HL-60 (cell line): ENCODE data around the gene AGAP1.

Experiments
- DNase-seq, 2 experiments: peaks; one replicate each; pipeline ENCODE4 v3.0.0-alpha.2; 2010 to 2020; ENCODE audit warnings: low read depth in 1 of 2, low spot score in 1 of 2
- H3K27ac ChIP-seq: fragments of 250-450 bp; sonication (Bioruptor Pico); replicated peaks from 2 replicates; pipeline ENCODE4 v1.5.1; 2020; ENCODE audit warnings: mild to moderate bottlenecking, moderate library complexity
- H3K27me3 ChIP-seq: fragments of 250-450 bp; sonication (Bioruptor Pico); 2 replicates; pipeline ENCODE4 v1.5.1; 2021; ENCODE audit warnings: mild to moderate bottlenecking, moderate library complexity; ENCODE audit not compliant: insufficient read depth, poor library complexity, severe bottlenecking
- H3K4me3 ChIP-seq: replicated peaks from 2 replicates; pipeline ENCODE4 v1.5.1; 2011; ENCODE audit warnings: mild to moderate bottlenecking, control low read depth, low read length; ENCODE audit not compliant: insufficient read depth
- GABPA ChIP-seq: IDR thresholded peaks from 2 replicates; pipeline ENCODE4 v1.6.1; 2012; ENCODE audit warnings: low read depth
- POLR2AphosphoS5 ChIP-seq: IDR thresholded peaks from 2 replicates; pipeline ENCODE4 v1.6.1; 2012; ENCODE audit warnings: low read depth
- SPI1 ChIP-seq: IDR thresholded peaks from 2 replicates; pipeline ENCODE4 v1.6.1; 2012; ENCODE audit warnings: low read depth, mild to moderate bottlenecking, borderline replicate concordance
- TF ChIP-seq, protein P1 (sequence below): IDR thresholded peaks from 2 replicates; pipeline ENCODE4 v1.6.1; 2012; ENCODE audit warnings: low read depth; ENCODE audit not compliant: insufficient replicate concordance
- TF ChIP-seq, protein P2 (sequence below): IDR thresholded peaks from one replicate; pipeline ENCODE4 v1.5.1; 2011; ENCODE audit warnings: low read length, control low read depth, inconsistent platforms; ENCODE audit not compliant: insufficient read depth

Gene AGAP1

DNA sequence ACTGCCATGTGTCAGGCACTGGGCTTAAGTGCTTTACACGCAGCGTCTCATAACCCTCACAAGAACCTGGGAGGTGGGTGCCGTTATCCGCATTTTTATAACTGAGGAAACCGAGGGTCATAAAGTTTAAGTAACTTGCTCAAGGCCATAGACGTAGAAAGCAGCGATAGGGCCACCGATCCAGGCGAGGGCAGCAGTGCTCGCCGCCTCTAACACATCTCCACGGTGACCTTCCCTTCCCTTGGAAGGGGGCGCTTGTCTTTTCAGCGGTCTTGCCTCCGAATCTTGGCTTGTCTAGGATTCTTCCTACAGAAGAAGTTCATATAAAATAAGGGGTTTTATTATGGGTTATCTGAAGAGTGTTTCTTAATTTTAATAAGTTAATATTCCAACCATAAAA is 487.8 kb downstream of the AGAP1 start:
- Histone ChIP-seq H3K27ac (no peak overlapping the region), H3K4me3 (no peak overlapping the region), H3K27me3 (no peaks in the 10 kb centered on the region)
- TF ChIP-seq GABPA: no peak
- TF ChIP-seq, protein P1, sequence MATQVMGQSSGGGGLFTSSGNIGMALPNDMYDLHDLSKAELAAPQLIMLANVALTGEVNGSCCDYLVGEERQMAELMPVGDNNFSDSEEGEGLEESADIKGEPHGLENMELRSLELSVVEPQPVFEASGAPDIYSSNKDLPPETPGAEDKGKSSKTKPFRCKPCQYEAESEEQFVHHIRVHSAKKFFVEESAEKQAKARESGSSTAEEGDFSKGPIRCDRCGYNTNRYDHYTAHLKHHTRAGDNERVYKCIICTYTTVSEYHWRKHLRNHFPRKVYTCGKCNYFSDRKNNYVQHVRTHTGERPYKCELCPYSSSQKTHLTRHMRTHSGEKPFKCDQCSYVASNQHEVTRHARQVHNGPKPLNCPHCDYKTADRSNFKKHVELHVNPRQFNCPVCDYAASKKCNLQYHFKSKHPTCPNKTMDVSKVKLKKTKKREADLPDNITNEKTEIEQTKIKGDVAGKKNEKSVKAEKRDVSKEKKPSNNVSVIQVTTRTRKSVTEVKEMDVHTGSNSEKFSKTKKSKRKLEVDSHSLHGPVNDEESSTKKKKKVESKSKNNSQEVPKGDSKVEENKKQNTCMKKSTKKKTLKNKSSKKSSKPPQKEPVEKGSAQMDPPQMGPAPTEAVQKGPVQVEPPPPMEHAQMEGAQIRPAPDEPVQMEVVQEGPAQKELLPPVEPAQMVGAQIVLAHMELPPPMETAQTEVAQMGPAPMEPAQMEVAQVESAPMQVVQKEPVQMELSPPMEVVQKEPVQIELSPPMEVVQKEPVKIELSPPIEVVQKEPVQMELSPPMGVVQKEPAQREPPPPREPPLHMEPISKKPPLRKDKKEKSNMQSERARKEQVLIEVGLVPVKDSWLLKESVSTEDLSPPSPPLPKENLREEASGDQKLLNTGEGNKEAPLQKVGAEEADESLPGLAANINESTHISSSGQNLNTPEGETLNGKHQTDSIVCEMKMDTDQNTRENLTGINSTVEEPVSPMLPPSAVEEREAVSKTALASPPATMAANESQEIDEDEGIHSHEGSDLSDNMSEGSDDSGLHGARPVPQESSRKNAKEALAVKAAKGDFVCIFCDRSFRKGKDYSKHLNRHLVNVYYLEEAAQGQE: no peak
- no peak for TF ChIP-seq SPI1
- no peak for TF ChIP-seq POLR2AphosphoS5
- DNase-seq: no peak

DNA sequence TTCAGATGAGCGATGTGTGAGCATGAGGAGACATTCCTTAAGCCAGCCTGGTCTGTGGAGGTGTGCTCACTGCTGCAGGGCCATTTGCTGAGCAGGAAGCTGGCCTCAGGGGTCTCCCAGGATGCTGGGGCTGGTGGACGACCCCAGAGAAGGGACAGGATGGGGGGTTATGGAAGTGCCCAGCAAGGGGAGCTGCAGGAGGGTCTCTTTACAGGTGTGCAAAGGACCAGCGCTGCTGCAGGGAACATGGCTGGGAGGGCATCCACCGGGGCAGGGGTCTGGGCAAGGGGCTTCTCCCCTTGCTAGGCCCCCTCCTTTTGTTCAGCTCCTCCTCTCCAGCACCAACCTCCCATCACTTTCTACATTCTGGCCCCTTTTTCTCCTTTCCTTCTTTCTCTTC is 489.2 kb downstream of the AGAP1 start:
- DNase-seq: no peak
- no peak overlapping the region for H3K4me3 ChIP-seq
- H3K27me3 ChIP-seq: no peaks in the 10 kb centered on the region
- TF ChIP-seq, protein P1: no peak
- no peak for TF ChIP-seq SPI1
- no peak for TF ChIP-seq GABPA
- no peak for TF ChIP-seq POLR2AphosphoS5
- TF ChIP-seq, protein P2, sequence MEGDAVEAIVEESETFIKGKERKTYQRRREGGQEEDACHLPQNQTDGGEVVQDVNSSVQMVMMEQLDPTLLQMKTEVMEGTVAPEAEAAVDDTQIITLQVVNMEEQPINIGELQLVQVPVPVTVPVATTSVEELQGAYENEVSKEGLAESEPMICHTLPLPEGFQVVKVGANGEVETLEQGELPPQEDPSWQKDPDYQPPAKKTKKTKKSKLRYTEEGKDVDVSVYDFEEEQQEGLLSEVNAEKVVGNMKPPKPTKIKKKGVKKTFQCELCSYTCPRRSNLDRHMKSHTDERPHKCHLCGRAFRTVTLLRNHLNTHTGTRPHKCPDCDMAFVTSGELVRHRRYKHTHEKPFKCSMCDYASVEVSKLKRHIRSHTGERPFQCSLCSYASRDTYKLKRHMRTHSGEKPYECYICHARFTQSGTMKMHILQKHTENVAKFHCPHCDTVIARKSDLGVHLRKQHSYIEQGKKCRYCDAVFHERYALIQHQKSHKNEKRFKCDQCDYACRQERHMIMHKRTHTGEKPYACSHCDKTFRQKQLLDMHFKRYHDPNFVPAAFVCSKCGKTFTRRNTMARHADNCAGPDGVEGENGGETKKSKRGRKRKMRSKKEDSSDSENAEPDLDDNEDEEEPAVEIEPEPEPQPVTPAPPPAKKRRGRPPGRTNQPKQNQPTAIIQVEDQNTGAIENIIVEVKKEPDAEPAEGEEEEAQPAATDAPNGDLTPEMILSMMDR: no peak
- H3K27ac ChIP-seq: no peak overlapping the region

DNA sequence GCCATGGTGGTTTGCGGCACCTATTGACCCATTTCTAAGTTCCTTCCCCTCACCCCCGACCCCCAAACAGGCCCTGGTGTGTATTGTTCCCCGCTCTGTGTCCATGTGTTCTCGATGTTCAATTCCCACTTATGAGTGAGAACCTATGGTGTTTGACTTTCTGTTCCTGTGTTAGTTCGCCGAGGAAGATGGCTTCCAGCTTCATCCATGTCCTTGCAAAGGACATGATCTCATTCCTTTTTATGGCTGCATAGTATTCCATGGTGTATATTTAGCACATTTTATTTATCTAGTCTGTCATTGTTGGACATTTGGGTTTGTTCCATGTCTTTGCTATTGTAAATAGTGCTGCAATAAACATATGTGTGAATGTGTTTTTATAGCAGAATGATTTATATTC is 490.7 kb downstream of the AGAP1 start:
- H3K27me3 ChIP-seq: no peaks in the 10 kb centered on the region
- DNase-seq: no peak
- TF ChIP-seq, protein P1: no peak
- TF ChIP-seq POLR2AphosphoS5: no peak
- TF ChIP-seq, protein P2: no peak
- TF ChIP-seq SPI1: no peak
- no peak for TF ChIP-seq GABPA
- H3K27ac ChIP-seq: no peak overlapping the region
- no peak overlapping the region for H3K4me3 ChIP-seq
